Activated naive CD8-positive, alpha-beta T cell treated with anti-CD3 and anti-CD28 coated beads, Interleukin-2, amount 50 U/mL, for 24 hours (primary cell): Measurements from ENCODE around the gene RASA3.
"Not testable (repeated sequence)": the region's sequence is repeated elsewhere in the genome, so short reads cannot be mapped to it uniquely, and the experiment has no call there.

Experiments
- ATAC-seq: fragments of 150-1000 bp; cut with Tn5 transposase; one replicate; pipeline ENCODE4 v1.10.0; 2021
- DNase-seq: peaks from one replicate; pipeline ENCODE4 v3.0.0; 2021
- H3K27ac Mint-ChIP-seq: one replicate; pipeline ENCODE4 v1.8.0; 2021; ENCODE audit warnings: mild to moderate bottlenecking, mixed read lengths
- H3K27me3 Mint-ChIP-seq: one replicate; pipeline ENCODE4 v1.8.0; 2021; ENCODE audit warnings: mixed read lengths
- H3K36me3 Mint-ChIP-seq: one replicate; pipeline ENCODE4 v1.8.0; 2021; ENCODE audit warnings: low read depth, mixed read lengths
- H3K4me1 Mint-ChIP-seq: one replicate; pipeline ENCODE4 v1.8.0; 2021; ENCODE audit warnings: mixed read lengths
- H3K4me3 Mint-ChIP-seq: one replicate; pipeline ENCODE4 v1.8.0; 2021; ENCODE audit warnings: mild to moderate bottlenecking, moderate library complexity, mixed read lengths
- H3K9me3 Mint-ChIP-seq: one replicate; pipeline ENCODE4 v1.8.0; 2021; ENCODE audit warnings: mixed read lengths

Gene RASA3

GRCh38 chr13:114140906-114141250 lies 8.5 kb upstream of the RASA3 start:
- H3K36me3 Mint-ChIP-seq, result no peaks in the 10 kb centered on the region
- H3K27me3 Mint-ChIP-seq, result no peaks in the 10 kb centered on the region
- peaks cover 5% of the 10 kb centered on the region for H3K9me3 Mint-ChIP-seq
- no peak overlapping the region for H3K27ac Mint-ChIP-seq
- DNase-seq (peak; percentile 47), ATAC-seq (peak; percentile 38)
- H3K4me3 Mint-ChIP-seq, result no peak overlapping the region
- peaks cover 15% of the 10 kb centered on the region for H3K4me1 Mint-ChIP-seq

- Mint-ChIP-seq H3K4me1 (peaks cover 9% of the 10 kb centered on the region), H3K9me3 (peaks cover 5% of the 10 kb centered on the region), H3K27ac (no peak overlapping the region), H3K36me3 (no peaks in the 10 kb centered on the region), H3K27me3 (no peaks in the 10 kb centered on the region), H3K4me3 (no peak overlapping the region)
- peak; percentile 21 for ATAC-seq
- DNase-seq, result no peak
Observed at GRCh38 chr13:114140131-114140905, 7.9 kb upstream of the RASA3 start.

- Mint-ChIP-seq H3K4me3 (no peak overlapping the region), H3K4me1 (peaks cover 12% of the 10 kb centered on the region), H3K36me3 (no peaks in the 10 kb centered on the region), H3K9me3 (peaks cover 5% of the 10 kb centered on the region), H3K27me3 (no peaks in the 10 kb centered on the region), H3K27ac (peak overlapping the region; percentile 9)
- ATAC-seq (no peak), DNase-seq (no peak)
Observed at GRCh38 chr13:114136576-114136975, 4.2 kb upstream of the RASA3 start.

GRCh38 chr13:114135731-114136171 lies 3.3 kb upstream of the RASA3 start:
- Mint-ChIP-seq H3K36me3 (no peaks in the 10 kb centered on the region), H3K27ac (no peak overlapping the region), H3K4me3 (no peak overlapping the region), H3K9me3 (peaks cover 5% of the 10 kb centered on the region), H3K27me3 (no peaks in the 10 kb centered on the region), H3K4me1 (peaks cover 21% of the 10 kb centered on the region)
- DNase-seq, result no peak
- ATAC-seq, result no peak

- no peak overlapping the region for H3K27ac Mint-ChIP-seq
Observed at GRCh38 chr13:114134944-114135610, 2.7 kb upstream of the RASA3 start.

GRCh38 chr13:114134111-114134943 lies 1.9 kb upstream of the RASA3 start:
- Mint-ChIP-seq H3K4me1 (peaks cover 35% of the 10 kb centered on the region), H3K36me3 (no peaks in the 10 kb centered on the region), H3K27ac (peak overlapping the region; percentile 29), H3K27me3 (no peaks in the 10 kb centered on the region), H3K4me3 (peak overlapping the region; percentile 45), H3K9me3 (peaks cover 5% of the 10 kb centered on the region)
- DNase-seq (no peak), ATAC-seq (no peak)

More at GRCh38 chr13:114134944-114135610, 2.7 kb upstream of the RASA3 start:
- DNase-seq (no peak), ATAC-seq (no peak)
- no peaks in the 10 kb centered on the region for H3K27me3 Mint-ChIP-seq
- peaks cover 27% of the 10 kb centered on the region for H3K4me1 Mint-ChIP-seq
- H3K36me3 Mint-ChIP-seq, result no peaks in the 10 kb centered on the region
- no peak overlapping the region for H3K4me3 Mint-ChIP-seq
- H3K9me3 Mint-ChIP-seq, result peaks cover 5% of the 10 kb centered on the region

- Mint-ChIP-seq H3K4me3 (peak overlapping the region; percentile 45), H3K4me1 (peaks cover 41% of the 10 kb centered on the region), H3K27ac (peak overlapping the region; percentile 29)
- not testable (repeated sequence) for ATAC-seq, H3K36me3 Mint-ChIP-seq, H3K27me3 Mint-ChIP-seq, DNase-seq, H3K9me3 Mint-ChIP-seq
Observed at GRCh38 chr13:114133552-114133951, 1.1 kb upstream of the RASA3 start.

- not testable (repeated sequence) for H3K27me3 Mint-ChIP-seq, H3K36me3 Mint-ChIP-seq, ATAC-seq, H3K9me3 Mint-ChIP-seq, DNase-seq, H3K27ac Mint-ChIP-seq, H3K4me3 Mint-ChIP-seq
- peaks cover 45% of the 10 kb centered on the region for H3K4me1 Mint-ChIP-seq
Observed at GRCh38 chr13:114133126-114133525, 703 bp upstream of the RASA3 start.

GRCh38 chr13:114131583-114132418 lies 622 bp downstream of the RASA3 start:
- H3K36me3 Mint-ChIP-seq, result peaks cover 9% of the 10 kb centered on the region
- peak overlapping the region; percentile 93 for H3K27ac Mint-ChIP-seq
- DNase-seq (no peak), ATAC-seq (no peak)
- no peaks in the 10 kb centered on the region for H3K9me3 Mint-ChIP-seq
- no peaks in the 10 kb centered on the region for H3K27me3 Mint-ChIP-seq
- H3K4me1 Mint-ChIP-seq, result peaks cover 59% of the 10 kb centered on the region
- peak overlapping the region; percentile 92 for H3K4me3 Mint-ChIP-seq

GRCh38 chr13:114130837-114131582 lies 1.4 kb downstream of the RASA3 start:
- H3K27me3 Mint-ChIP-seq, result no peaks in the 10 kb centered on the region
- ATAC-seq (peak; percentile 30), DNase-seq (peak; percentile 62)
- peaks cover 66% of the 10 kb centered on the region for H3K4me1 Mint-ChIP-seq
- H3K27ac Mint-ChIP-seq, result peak overlapping the region; percentile 93
- H3K9me3 Mint-ChIP-seq, result no peaks in the 10 kb centered on the region
- peak overlapping the region; percentile 92 for H3K4me3 Mint-ChIP-seq
- H3K36me3 Mint-ChIP-seq, result peaks cover 11% of the 10 kb centered on the region

- Mint-ChIP-seq H3K27ac (peak overlapping the region; percentile 93), H3K9me3 (peaks cover 2% of the 10 kb centered on the region), H3K4me1 (peaks cover 71% of the 10 kb centered on the region), H3K4me3 (peak overlapping the region; percentile 92), H3K36me3 (peaks cover 12% of the 10 kb centered on the region), H3K27me3 (no peaks in the 10 kb centered on the region)
- no peak for DNase-seq
- ATAC-seq, result no peak
Observed at GRCh38 chr13:114130131-114130836, 2.1 kb downstream of the RASA3 start.

GRCh38 chr13:114129649-114130062 lies 2.8 kb downstream of the RASA3 start:
- ATAC-seq, result peak; percentile 54
- no peaks in the 10 kb centered on the region for H3K27me3 Mint-ChIP-seq
- H3K4me1 Mint-ChIP-seq, result peaks cover 73% of the 10 kb centered on the region
- peaks cover 18% of the 10 kb centered on the region for H3K36me3 Mint-ChIP-seq
- H3K27ac Mint-ChIP-seq, result peak overlapping the region; percentile 93
- peaks cover 4% of the 10 kb centered on the region for H3K9me3 Mint-ChIP-seq
- peak overlapping the region; percentile 92 for H3K4me3 Mint-ChIP-seq
- peak; percentile 68 for DNase-seq
